Subcutaneous adipose tissue (tissue), 4 donors: ENCODE data around the gene PLCXD3. TPM values are rescaled to one million over a fixed set of nuclear protein-coding genes. Genes with fewer than 3 reads are reported as not detected.

Source experiments
- total RNA-seq, 4 donors: library from RNA; depleted of rRNA; stranded (reverse); fragments of >200 nt; gene quantifications; one replicate each; pipeline ENCODE4 v1.1.0, GENCODE V29; 2016
- TF ChIP-seq, protein P1 (sequence below): fragments of 450-650 bp; IDR thresholded peaks from one replicate; pipeline ENCODE4 v1.5.1; 2016; ENCODE audit warnings: low read depth, mild to moderate bottlenecking, control low read depth, antibody characterized with exemption, moderate library complexity

Gene PLCXD3
- total RNA-seq, 4 donors from 2014 or later: 3.4 to 8.1 (median 7.1) TPM

DNA sequence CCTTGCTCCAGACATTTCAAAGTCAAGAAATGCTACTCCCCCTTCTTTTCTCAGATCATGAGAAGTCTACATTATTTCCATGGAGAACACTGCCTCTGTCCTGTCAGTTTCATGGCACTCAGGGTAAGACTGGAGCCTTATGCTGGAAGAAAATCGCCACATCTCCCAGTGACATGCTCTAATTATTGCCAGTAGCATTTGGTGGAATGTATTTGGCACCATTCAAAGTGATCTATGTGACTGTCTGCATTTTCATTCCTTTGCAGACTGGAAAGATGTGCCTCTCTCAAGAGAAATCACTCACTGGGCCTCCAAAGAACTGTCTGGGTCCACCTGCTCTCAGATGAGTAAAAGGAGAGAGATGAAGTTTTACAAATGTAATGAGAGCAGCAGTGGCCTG, 840 bp upstream of the PLCXD3 start:
- TF ChIP-seq, protein P1, sequence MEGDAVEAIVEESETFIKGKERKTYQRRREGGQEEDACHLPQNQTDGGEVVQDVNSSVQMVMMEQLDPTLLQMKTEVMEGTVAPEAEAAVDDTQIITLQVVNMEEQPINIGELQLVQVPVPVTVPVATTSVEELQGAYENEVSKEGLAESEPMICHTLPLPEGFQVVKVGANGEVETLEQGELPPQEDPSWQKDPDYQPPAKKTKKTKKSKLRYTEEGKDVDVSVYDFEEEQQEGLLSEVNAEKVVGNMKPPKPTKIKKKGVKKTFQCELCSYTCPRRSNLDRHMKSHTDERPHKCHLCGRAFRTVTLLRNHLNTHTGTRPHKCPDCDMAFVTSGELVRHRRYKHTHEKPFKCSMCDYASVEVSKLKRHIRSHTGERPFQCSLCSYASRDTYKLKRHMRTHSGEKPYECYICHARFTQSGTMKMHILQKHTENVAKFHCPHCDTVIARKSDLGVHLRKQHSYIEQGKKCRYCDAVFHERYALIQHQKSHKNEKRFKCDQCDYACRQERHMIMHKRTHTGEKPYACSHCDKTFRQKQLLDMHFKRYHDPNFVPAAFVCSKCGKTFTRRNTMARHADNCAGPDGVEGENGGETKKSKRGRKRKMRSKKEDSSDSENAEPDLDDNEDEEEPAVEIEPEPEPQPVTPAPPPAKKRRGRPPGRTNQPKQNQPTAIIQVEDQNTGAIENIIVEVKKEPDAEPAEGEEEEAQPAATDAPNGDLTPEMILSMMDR: no peak

DNA sequence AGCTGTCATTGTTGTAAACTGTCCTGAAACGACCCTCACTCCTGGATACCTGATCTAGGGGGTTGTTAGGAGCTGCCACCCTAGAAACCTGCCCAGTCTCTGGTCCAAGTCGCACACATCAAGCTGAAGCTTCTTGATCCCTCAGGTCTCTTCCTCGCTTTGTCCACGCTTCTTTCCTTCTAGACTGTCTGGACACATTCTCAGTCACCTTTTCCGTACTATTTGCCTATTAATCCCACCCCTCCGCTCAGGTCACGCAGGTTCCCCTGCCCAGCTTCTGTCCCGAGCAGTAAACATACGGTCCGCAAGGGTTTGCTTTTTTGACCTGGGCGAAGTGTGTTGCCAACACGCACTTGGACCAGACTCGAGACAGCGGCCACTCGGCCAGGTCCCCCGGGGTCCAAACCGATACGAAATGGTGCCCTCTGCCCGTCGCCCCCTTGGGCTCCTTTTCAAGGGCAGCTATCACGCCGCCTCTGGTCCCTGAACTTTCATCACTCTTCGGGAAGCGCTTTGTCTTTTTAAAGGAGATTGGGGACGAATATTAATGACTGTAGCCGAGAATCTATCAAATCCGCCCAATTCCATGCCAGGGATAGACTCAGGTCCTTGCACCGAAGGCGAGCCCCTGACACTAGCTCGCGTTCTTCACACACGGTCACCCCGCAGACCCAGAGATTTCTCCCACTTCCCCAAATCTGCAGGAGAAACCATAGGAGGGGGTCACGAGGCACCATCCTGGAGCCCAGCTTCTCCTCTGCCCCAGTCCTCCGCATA, 814 bp downstream of the PLCXD3 start:
- TF ChIP-seq, protein P1: no peak

DNA sequence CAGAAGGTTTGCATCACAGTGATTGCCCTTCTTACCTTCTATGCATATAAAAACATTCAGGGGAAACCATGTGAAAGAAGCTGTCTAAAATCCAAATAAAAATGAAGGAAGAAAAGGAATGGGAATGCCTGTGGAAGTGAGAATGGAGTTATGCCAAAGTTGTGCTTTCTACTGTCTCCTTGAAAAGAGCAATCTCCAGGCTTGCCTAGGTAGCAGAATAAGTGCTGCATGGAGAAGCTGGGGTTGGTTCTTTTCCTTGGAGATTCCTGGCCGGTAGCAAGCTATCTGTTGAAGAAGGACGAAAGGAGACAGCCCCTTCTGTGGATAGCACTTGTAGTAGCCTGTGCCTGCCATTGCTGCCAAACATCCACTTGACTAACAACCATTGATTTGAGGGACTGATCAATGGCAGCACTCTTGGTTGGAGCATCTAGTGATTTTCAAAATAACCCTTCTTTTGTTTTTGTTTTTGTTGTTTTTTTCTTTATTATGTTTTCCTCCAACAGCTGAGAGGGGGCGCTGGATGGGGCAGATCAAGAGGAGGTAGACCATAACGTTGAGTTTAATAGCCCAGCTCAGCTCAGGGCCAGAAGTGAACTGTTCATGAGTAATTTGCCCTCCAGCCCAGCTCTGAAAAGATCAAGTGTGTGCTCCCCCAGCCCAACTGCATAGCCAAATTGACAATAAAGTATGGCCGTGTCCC, 1.6 kb downstream of the PLCXD3 start:
- TF ChIP-seq, protein P1: no peak

DNA sequence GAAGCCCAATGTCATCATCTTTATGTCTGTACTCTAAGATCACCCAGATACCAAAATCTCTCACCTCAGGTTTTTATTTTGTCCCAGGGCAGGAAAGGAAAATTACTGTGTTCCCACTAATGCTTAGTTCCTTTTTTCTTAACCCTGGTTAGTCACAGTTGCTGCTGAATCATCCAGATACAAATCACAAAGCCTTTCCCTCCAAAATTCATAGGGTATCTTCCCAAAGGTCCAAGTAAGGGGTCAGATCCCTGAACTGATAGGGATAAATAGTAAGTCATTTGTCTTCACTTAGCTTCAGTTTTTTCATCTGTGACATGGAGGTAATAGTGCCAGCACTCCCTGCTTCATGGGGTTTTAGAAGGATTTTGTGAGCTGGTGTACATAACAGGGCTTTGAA, 2.2 kb downstream of the PLCXD3 start:
- TF ChIP-seq, protein P1: no peak

DNA sequence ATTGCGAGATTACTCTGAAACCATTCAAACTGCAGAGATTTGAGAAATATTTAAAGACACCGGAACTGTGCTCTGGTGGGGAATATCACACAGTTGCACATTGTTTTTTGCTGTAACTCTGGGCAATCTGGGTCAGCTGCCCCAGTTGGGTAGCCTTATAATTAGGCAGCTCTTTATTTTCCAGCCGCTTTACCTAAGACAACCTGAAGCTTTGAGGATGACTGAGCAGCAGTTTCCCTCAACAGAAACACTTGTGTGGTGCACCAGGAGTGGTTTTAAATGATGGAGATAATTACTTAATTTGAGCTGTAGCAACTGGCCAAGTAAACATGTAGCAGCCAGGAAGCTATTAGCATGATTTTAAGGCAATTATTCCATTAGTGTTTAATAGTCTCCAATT, 2.9 kb downstream of the PLCXD3 start:
- TF ChIP-seq, protein P1: no peak

DNA sequence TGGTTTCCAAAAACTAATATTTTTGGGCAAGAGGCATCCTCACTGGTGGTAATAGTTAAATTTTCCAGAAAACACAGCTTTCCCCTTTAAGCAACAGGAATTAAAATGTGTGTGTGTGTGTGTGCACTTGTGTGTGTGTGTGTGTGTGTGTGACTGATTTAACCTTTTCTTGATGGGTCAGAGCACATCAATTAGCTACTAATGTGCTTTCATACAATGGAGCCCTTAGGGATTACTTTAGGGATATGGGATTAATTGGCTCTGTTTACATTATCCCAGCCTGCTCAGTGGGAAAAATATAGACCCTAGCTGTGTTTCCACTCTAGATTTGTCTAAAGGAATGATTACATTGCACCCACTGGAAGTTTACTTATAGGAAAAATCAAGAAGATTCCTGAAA, 6.5 kb downstream of the PLCXD3 start:
- TF ChIP-seq, protein P1: no peak

DNA sequence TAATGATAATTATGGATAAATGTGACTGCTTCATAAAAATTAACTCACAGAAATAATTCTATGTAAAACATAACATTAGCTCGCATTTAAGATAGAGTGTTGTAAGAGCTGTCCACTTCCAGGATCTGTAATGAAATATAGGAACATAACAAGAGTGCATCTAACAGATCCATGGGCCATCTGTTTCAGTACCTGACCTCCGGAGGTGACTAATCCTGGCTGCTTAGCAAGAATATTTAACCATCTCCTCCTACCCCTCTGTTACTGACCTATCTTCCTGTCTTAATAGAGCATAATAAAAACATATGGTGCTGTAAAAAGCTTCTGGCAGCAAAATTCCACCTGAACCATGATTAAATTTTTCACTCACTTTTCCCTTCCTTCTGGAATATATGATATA, 7.1 kb downstream of the PLCXD3 start:
- TF ChIP-seq, protein P1: no peak
